Measurements from ENCODE around the gene IGSF9B. TPM values are rescaled to one million over a fixed set of nuclear protein-coding genes. Genes with fewer than 3 reads are reported as not detected.

IGSF9B gene
- total RNA-seq, 4 donors from 2014 or later, result 2.1 to 5.1 (median 2.8) TPM

DNA sequence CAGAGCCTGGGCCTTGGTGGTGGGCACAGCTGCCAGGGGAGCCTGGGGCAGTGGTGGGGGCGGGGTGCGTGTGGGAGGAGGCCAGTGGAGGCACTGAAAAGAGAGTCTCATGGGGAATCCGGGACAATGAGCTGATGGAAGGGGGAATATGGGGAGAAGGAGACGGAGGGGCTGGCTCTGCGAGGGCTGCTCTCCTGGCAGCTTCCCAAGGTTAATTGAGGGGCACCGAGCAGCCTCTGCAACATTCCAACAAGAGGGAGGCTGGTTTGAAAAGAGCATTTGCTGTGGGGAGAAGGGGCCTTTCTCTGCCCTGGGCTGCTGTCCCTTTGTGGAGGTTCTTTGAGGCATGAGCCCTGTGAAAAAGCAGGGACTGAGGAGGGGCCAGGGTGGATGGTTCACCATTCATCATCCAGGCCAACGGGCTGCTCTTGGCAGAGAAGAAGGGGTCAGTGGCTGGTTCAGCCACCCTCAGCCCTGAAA lies 9.4 kb upstream of the IGSF9B start:
- Histone ChIP-seq H3K27ac (peak overlapping the region in 1 of 4 donors; percentile 42), H3K4me1 (peaks cover 0 to 31% (median 3%) of the 10 kb centered on the region in 4 donors), H3K36me3 (no peaks in the 10 kb centered on the region), H3K27me3 (peaks cover 0 to 34% of the 10 kb centered on the region in 2 donors), H3K4me3 (no peak overlapping the region), H3K9me3 (no peaks in the 10 kb centered on the region)
- TF ChIP-seq EP300 (IDR thresholded peaks at IDR 0.05) (peak in 1 of 2 donors; percentile 51), POLR2A (IDR thresholded peaks at IDR 0.05) (no peak)
- 29 to 35% methylated on average over 7 of the region's 7 CpGs for WGBS, 2 donors
- DNase-seq (ENCODE audit: low spot score in 2 of 2), result no peak

- no peak for DNase-seq (ENCODE audit: low spot score in 2 of 2)
- no peaks in the 10 kb centered on the region for H3K9me3 ChIP-seq
- H3K27ac ChIP-seq, result peak overlapping the region in 1 of 4 donors; percentile 42
- TF ChIP-seq EP300 (IDR thresholded peaks at IDR 0.05) (peak in 1 of 2 donors; percentile 29), POLR2A (IDR thresholded peaks at IDR 0.05) (no peak)
- TF ChIP-seq, protein P1, sequence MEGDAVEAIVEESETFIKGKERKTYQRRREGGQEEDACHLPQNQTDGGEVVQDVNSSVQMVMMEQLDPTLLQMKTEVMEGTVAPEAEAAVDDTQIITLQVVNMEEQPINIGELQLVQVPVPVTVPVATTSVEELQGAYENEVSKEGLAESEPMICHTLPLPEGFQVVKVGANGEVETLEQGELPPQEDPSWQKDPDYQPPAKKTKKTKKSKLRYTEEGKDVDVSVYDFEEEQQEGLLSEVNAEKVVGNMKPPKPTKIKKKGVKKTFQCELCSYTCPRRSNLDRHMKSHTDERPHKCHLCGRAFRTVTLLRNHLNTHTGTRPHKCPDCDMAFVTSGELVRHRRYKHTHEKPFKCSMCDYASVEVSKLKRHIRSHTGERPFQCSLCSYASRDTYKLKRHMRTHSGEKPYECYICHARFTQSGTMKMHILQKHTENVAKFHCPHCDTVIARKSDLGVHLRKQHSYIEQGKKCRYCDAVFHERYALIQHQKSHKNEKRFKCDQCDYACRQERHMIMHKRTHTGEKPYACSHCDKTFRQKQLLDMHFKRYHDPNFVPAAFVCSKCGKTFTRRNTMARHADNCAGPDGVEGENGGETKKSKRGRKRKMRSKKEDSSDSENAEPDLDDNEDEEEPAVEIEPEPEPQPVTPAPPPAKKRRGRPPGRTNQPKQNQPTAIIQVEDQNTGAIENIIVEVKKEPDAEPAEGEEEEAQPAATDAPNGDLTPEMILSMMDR (IDR thresholded peaks at IDR 0.05), result no peak
- peaks cover 0 to 37% of the 10 kb centered on the region in 2 donors for H3K27me3 ChIP-seq
- WGBS, 2 donors, result 51 to 56% methylated on average over 10 of the region's 10 CpGs
- no peaks in the 10 kb centered on the region for H3K36me3 ChIP-seq
- no peak overlapping the region for H3K4me3 ChIP-seq
- H3K4me1 ChIP-seq, result peaks cover 0 to 31% (median 3%) of the 10 kb centered on the region in 4 donors
These were observed 8.3 kb upstream of the IGSF9B start for GRCh38 chr11:133965031-133965601.

DNA sequence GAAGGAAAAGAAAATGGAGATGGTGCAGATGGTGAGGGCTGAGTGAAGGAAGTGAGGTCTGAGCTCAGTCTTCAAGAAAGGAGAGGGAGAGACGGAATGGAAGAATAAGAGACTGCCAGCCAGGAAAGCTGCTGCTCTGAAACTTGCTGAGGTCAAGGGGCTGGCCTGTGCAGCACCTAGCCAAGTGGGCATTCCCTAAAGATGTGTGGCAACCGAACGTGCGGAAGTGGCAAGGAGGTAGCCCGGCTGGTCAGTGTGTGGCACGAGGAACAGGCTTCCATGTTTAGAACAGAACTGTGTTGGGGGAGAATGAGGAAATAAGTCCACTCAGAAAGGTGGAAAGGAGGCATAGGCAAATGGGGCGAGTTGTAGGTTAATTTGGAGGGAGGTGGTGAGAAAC lies 7.6 kb upstream of the IGSF9B start:
- H3K4me1 ChIP-seq, result peaks cover 0 to 31% (median 3%) of the 10 kb centered on the region in 4 donors
- TF ChIP-seq POLR2A (IDR thresholded peaks at IDR 0.05), result no peak
- TF ChIP-seq EP300 (IDR thresholded peaks at IDR 0.05), result no peak
- TF ChIP-seq, protein P1 (IDR thresholded peaks at IDR 0.05), result no peak
- 79 to 80% methylated on average over 7 of the region's 7 CpGs for WGBS, 2 donors
- H3K36me3 ChIP-seq, result no peaks in the 10 kb centered on the region
- H3K9me3 ChIP-seq, result no peaks in the 10 kb centered on the region
- no peak overlapping the region for H3K27ac ChIP-seq
- H3K27me3 ChIP-seq, result peaks cover 0 to 39% of the 10 kb centered on the region in 2 donors
- no peak overlapping the region for H3K4me3 ChIP-seq
- DNase-seq (ENCODE audit: low spot score in 2 of 2), result no peak

DNA sequence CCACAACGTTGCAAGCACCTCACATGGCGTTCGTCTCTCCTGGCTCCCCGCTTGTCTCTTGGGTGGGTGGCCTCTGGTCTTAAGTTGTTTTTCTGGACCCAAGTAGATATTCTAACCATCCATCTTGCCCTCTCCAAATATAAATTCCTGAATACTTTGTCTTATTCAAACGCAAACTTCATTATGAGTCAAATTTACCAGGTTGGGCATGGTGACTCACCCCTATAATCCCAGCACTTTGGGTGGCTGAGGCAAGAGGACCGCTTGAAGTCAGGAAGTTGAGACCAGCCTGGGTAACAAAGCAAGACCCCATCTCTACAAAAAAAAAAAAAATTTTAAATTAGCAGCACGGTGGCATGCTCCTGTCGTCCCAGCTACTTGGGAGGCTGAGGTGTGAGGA lies 5.1 kb upstream of the IGSF9B start:
- Histone ChIP-seq H3K4me3 (no peak overlapping the region), H3K4me1 (peaks cover 0 to 34% (median 7%) of the 10 kb centered on the region in 4 donors), H3K9me3 (no peaks in the 10 kb centered on the region), H3K27ac (no peak overlapping the region), H3K36me3 (no peaks in the 10 kb centered on the region), H3K27me3 (peaks cover 0 to 23% of the 10 kb centered on the region in 2 donors)
- TF ChIP-seq EP300 (IDR thresholded peaks at IDR 0.05) (no peak), POLR2A (IDR thresholded peaks at IDR 0.05) (no peak)
- TF ChIP-seq, protein P1 (IDR thresholded peaks at IDR 0.05), result no peak
- DNase-seq (ENCODE audit: low spot score in 2 of 2), result no peak
- WGBS, 2 donors, result 87 to 90% methylated on average over 8 of the region's 8 CpGs

GRCh38 chr11:133957900-133958299 lies 1.1 kb upstream of the IGSF9B start:
- WGBS, 2 donors, result 24 to 34% methylated on average over 7 of the region's 7 CpGs
- no peaks in the 10 kb centered on the region for H3K36me3 ChIP-seq
- peaks cover 0 to 40% (median 19%) of the 10 kb centered on the region in 4 donors for H3K4me1 ChIP-seq
- peaks cover 0 to 54% of the 10 kb centered on the region in 2 donors for H3K27me3 ChIP-seq
- H3K4me3 ChIP-seq, result peak overlapping the region in 1 of 4 donors; percentile 61
- H3K9me3 ChIP-seq, result no peaks in the 10 kb centered on the region
- no peak for TF ChIP-seq EP300 (IDR thresholded peaks at IDR 0.05)
- no peak for TF ChIP-seq POLR2A (IDR thresholded peaks at IDR 0.05)
- TF ChIP-seq, protein P1 (IDR thresholded peaks at IDR 0.05), result no peak
- H3K27ac ChIP-seq, result peak overlapping the region in 1 of 4 donors; percentile 71
- DNase-seq (ENCODE audit: low spot score in 2 of 2), result no peak
